Cardiac septum (tissue), 1 donor: ENCODE results near the gene CRIP2. TPM values are rescaled to one million over a fixed set of nuclear protein-coding genes. Genes with fewer than 3 reads are reported as not detected.

Experiments used
- DNase-seq: peaks from one replicate; pipeline ENCODE4 v3.0.0-alpha.2; 2020; ENCODE audit warnings: low spot score
- intact Hi-C: fragments of 100-400 bp; cut with DNase I; formaldehyde crosslinking; loops from one replicate; pipeline ENCODE4 v1.14.0; 2022
- total RNA-seq: library from RNA; stranded (reverse); fragmentation: NEBNext Ultra II Directional; extraction: Animal tissue kit (Norgen Biotek cat#: 25700); gene quantifications from one replicate; pipeline ENCODE4 v1.2.1, GENCODE V29; 2021
- donor health status: DM: no; HTN: no; CAD: no.

The CRIP2 gene
- total RNA-seq, 1 donor from 2014 or later = 918 TPM

GRCh38 chr14:105473033-105473676 lies 1.5 kb upstream of the CRIP2 start:
- intact Hi-C loops = loop anchor here (5.0 kb wide), 1 partner anchor 381 kb away; no protein-coding TSS in a partner anchor
- DNase-seq = no peak

GRCh38 chr14:105473677-105474482 lies 741 bp upstream of the CRIP2 start:
- intact Hi-C loops = loop anchor here (2.0 to 5.0 kb wide), 2 partner anchors 17 to 382 kb away; partner anchors contain the start of gene TEDC1
- DNase-seq = peak; percentile 96

GRCh38 chr14:105475269-105476096 lies 862 bp downstream of the CRIP2 start:
- DNase-seq = no peak
- intact Hi-C loops = loop anchor here (2.0 kb wide), 1 partner anchor 15 kb away; the partner anchor contains the start of gene TEDC1

GRCh38 chr14:105476097-105476830 lies 1.6 kb downstream of the CRIP2 start:
- intact Hi-C loops = no loop called here
- DNase-seq = no peak

GRCh38 chr14:105476831-105477659 lies 2.4 kb downstream of the CRIP2 start:
- no peak for DNase-seq
- intact Hi-C loops = no loop called here

GRCh38 chr14:105477660-105478397 lies 3.2 kb downstream of the CRIP2 start:
- DNase-seq = no peak

GRCh38 chr14:105478398-105479251 lies 4.0 kb downstream of the CRIP2 start:
- DNase-seq = no peak
- intact Hi-C loops = no loop called here

More at GRCh38 chr14:105477660-105478397, 3.2 kb downstream of the CRIP2 start:
- intact Hi-C loops = no loop called here

GRCh38 chr14:105479431-105480158 lies 5.0 kb downstream of the CRIP2 start:
- DNase-seq = no peak
- intact Hi-C loops = no loop called here

- intact Hi-C loops = no loop called here
- DNase-seq = no peak
Observed at GRCh38 chr14:105480199-105480746, 5.7 kb downstream of the CRIP2 start.

GRCh38 chr14:105480807-105481801 lies 6.5 kb downstream of the CRIP2 start:
- intact Hi-C loops = no loop called here
- DNase-seq = peak; percentile 95

GRCh38 chr14:105481886-105482457 lies 7.4 kb downstream of the CRIP2 start:
- DNase-seq = peak; percentile 93
- intact Hi-C loops = no loop called here

- intact Hi-C loops = no loop called here
- no peak for DNase-seq
Observed at GRCh38 chr14:105482486-105483110, 8.0 kb downstream of the CRIP2 start.

- DNase-seq = no peak
- intact Hi-C loops = no loop called here
Observed at GRCh38 chr14:105483300-105484068, 8.9 kb downstream of the CRIP2 start.
